Fibroblast of skin of left quadriceps (primary cell): Measurements from ENCODE around the gene RCN1.
A peak's percentile ranks its signal among the peaks of the same experiment; 100 is the strongest.

ENCODE experiments used
- DNase-seq, 2 experiments: peaks; one replicate each; pipeline ENCODE4 v3.0.0-alpha.2; 2013; ENCODE audit warnings: low read depth in 2 of 2

The RCN1 gene

GRCh38 chr11:32153747-32154146, 62.9 kb downstream of the RCN1 start:
- DNase-seq: no peak

GRCh38 chr11:32154275-32154674, 63.4 kb downstream of the RCN1 start:
- DNase-seq: peak in 1 of 2 experiments; percentile 6
